ENCODE data around the gene LZIC.

DNA sequence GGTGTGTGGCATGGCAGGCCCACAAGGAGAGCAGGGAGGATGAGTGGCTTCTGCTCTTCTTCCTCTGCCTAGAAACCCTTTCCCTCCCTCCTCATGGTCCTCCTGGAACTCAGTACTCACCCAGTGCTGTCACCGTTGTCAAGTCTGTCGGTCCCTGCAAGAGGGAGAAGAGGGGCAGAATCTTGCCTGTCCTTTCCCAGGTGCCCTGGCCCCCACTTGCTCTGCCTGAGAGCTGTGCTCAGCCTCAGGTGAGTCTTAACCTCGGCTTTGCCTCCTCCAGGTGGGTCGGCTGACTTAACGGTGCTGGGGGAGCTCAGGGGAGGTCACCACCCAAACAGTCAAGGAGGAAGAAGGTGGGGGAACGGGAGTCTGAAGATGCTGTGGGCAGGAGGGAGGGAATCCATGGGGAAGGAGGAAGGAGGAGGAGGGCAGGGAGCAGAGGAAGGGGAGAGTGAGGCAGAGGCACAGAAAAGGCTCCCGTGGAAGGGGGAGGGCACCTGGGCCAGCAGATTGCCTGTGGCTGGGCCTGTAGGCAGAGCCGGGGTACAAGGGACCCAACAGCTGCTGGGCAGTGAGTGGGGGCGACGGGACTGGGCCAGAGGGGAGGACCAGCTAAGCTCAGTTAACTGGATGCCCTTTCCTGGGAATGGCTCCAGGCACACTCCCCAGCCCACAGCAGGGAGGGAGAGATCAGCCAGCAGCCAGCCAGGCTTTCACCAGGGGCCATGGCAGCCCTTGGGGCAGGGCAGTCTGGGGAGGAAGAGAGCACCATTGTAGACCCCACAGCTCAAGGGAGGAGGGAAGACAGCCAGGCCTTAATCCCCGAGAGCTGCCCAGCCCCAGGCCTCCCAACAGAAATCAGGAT is 59.4 kb downstream of the LZIC start:
- TF ChIP-seq, protein P1, sequence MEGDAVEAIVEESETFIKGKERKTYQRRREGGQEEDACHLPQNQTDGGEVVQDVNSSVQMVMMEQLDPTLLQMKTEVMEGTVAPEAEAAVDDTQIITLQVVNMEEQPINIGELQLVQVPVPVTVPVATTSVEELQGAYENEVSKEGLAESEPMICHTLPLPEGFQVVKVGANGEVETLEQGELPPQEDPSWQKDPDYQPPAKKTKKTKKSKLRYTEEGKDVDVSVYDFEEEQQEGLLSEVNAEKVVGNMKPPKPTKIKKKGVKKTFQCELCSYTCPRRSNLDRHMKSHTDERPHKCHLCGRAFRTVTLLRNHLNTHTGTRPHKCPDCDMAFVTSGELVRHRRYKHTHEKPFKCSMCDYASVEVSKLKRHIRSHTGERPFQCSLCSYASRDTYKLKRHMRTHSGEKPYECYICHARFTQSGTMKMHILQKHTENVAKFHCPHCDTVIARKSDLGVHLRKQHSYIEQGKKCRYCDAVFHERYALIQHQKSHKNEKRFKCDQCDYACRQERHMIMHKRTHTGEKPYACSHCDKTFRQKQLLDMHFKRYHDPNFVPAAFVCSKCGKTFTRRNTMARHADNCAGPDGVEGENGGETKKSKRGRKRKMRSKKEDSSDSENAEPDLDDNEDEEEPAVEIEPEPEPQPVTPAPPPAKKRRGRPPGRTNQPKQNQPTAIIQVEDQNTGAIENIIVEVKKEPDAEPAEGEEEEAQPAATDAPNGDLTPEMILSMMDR (IDR thresholded peaks at IDR 0.05; ENCODE audit: insufficient read depth, low read depth, low read length), result no peak
- TF ChIP-seq EZH2 (IDR thresholded peaks at IDR 0.05; ENCODE audit: insufficient read depth, low read length), result no peak
